Nephron (organoid): ENCODE data around the gene KLHDC1.

ENCODE experiments used
- H3K27ac Mint-ChIP-seq, 3 experiments: 2 replicates each; pipeline ENCODE4 v1.8.0; 2020; ENCODE audit warnings: mixed read lengths in 3 of 3, mild to moderate bottlenecking in 2 of 3, moderate library complexity in 1 of 3
- H3K27me3 Mint-ChIP-seq: 2 replicates; pipeline ENCODE4 v1.8.0; 2021; ENCODE audit warnings: low read depth, mild to moderate bottlenecking, moderate library complexity, mixed read lengths
- H3K36me3 Mint-ChIP-seq: 2 replicates; pipeline ENCODE4 v1.8.0; 2020; ENCODE audit warnings: low read depth, mixed read lengths
- H3K4me1 Mint-ChIP-seq: 2 replicates; pipeline ENCODE4 v1.8.0; 2020; ENCODE audit warnings: mixed read lengths
- H3K4me3 Mint-ChIP-seq, 3 experiments: 2 replicates each; pipeline ENCODE4 v1.8.0; 2020; ENCODE audit warnings: mild to moderate bottlenecking in 3 of 3, mixed read lengths in 3 of 3, moderate library complexity in 2 of 3
- H3K9me3 Mint-ChIP-seq: 2 replicates; pipeline ENCODE4 v1.8.0; 2020; ENCODE audit warnings: mixed read lengths
- TF ChIP-seq, protein P1 (sequence below), 3 experiments: fragments of 200-600 bp; sonication (generic); IDR thresholded peaks; one replicate each; pipeline ENCODE4 v1.5.0; 2021; ENCODE audit warnings: antibody characterized with exemption in 3 of 3; ENCODE audit not compliant: unreplicated experiment in 3 of 3

The KLHDC1 gene

DNA sequence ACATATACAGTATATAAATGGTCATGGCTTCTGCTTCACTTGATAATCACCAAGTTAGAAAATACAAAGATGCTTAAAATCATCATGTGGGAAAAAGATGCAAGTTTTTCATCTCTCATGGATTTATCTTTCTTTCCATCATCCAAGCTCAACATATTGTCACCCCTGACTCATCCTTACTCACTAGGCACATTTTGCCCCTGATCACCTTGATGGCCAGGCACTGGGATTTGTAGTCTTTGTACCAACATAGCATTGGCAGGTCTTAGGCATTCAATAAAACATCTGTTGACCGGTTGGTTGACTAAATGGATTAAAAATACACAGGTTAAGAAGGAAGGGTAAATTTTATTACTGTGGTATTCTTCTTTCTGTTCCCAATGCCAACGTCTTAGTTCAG lies 103.1 kb downstream of the KLHDC1 start:
- no peak overlapping the region for H3K4me3 Mint-ChIP-seq
- TF ChIP-seq, protein P1, sequence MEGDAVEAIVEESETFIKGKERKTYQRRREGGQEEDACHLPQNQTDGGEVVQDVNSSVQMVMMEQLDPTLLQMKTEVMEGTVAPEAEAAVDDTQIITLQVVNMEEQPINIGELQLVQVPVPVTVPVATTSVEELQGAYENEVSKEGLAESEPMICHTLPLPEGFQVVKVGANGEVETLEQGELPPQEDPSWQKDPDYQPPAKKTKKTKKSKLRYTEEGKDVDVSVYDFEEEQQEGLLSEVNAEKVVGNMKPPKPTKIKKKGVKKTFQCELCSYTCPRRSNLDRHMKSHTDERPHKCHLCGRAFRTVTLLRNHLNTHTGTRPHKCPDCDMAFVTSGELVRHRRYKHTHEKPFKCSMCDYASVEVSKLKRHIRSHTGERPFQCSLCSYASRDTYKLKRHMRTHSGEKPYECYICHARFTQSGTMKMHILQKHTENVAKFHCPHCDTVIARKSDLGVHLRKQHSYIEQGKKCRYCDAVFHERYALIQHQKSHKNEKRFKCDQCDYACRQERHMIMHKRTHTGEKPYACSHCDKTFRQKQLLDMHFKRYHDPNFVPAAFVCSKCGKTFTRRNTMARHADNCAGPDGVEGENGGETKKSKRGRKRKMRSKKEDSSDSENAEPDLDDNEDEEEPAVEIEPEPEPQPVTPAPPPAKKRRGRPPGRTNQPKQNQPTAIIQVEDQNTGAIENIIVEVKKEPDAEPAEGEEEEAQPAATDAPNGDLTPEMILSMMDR (IDR thresholded peaks at IDR 0.05; ENCODE audit: unreplicated experiment in 3 of 3), result no peak

More for the DNA sequence above, 103.1 kb downstream of the KLHDC1 start:
- Mint-ChIP-seq H3K36me3 (peaks cover 75% of the 10 kb centered on the region), H3K9me3 (no peaks in the 10 kb centered on the region), H3K4me1 (no peaks in the 10 kb centered on the region), H3K27me3 (no peaks in the 10 kb centered on the region), H3K27ac (peak overlapping the region in 1 of 3 experiments; percentile 53)
